ENCODE data around the gene FRMD4A.
"Not testable (repeated sequence)": the region's sequence is repeated elsewhere in the genome, so short reads cannot be mapped to it uniquely, and the experiment has no call there.

Gene FRMD4A

GRCh38 chr10:13883636-13884444 lies 446.9 kb downstream of the FRMD4A start:
- no peak for DNase-seq (ENCODE audit: low read depth in 2 of 2)

DNA sequence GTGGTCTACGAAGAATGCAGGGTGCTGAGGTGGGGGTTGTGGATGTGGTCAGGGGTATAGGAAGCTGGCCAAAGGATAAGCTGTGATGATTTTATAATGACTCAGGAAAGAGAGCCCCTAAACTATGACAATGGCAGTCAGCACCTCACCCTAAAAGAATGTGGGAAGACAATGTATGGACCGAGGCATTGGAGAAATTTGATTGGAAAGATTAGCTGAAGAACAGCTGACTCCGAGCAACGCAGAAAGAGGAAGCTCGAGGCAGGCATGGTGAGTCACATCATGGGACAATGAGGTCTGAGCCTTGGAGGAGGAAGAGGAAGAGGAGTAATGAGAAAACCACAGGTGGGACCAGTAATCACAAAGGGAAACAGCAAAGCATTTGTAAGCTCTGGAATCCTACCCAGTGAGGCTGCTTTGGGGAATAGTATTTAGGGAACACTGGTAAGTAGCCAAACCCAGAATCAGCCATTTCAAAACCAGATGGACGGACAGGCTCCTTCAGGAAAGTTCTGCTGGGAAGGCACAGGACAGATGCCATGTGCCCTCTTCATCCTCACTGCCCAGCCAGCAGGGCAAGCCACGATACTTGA lies 448.5 kb downstream of the FRMD4A start:
- DNase-seq (ENCODE audit: low read depth in 2 of 2), result no peak

GRCh38 chr10:13880760-13881159 lies 450.0 kb downstream of the FRMD4A start:
- no peak for DNase-seq (ENCODE audit: low read depth in 2 of 2)

DNA sequence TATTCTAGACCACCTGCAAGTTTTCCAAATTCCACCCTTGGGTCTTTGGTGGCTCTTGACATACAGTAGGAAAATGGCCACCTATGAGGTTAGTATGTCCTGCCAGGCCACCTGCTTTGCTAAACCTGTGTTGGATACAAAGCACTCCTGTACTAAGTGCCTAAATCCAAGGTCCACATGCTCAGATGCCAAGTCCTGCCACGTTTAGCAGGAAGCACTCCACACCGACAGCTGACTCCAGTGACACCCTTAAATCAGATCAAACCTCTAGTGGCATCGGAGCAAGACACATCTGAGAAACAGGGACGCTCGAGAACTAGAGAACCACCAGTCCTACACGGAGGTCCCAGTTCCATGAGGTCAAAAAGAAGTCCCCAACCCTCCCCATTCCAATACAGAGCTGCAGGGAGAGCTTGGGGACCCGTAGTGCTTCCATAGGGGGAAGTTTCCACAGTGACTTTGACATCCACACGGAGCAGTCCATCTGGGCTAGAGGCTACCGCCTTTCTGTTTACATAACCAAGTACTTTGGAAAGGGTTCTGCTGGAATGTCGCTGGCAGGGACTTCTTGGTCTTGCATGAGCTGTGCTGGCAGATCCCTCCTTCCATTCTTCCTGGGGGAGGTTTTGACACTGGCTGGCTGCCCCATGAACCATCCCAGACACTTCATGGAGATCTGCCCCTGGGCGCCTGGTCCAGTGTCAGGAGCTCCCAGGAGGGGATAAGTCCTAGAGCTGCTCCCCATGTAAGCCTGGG lies 453.4 kb downstream of the FRMD4A start:
- DNase-seq (ENCODE audit: low read depth in 2 of 2), result no peak

DNA sequence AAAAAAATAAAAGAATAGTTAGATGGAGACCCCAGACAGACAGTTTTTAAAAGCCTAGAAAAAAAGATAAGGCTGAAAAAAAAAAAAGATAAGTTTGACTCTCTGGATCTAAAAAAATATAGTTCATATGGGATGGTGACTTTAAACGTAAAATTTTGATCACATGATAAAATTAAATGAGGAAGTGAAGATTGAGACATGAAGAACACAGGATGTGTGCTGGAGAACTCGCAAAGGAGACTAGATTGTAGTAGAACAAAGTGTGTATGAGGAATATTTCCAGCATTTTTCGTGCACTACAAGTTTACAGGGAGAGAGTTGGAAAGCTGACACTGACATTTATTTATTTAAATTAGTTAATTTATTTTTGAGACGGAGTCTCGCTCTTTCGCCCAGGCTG lies 457.5 kb downstream of the FRMD4A start:
- DNase-seq (ENCODE audit: low read depth in 2 of 2), result no peak

GRCh38 chr10:13872411-13872810 lies 458.3 kb downstream of the FRMD4A start:
- no peak for DNase-seq (ENCODE audit: low read depth in 2 of 2)

GRCh38 chr10:13871776-13872175 lies 458.9 kb downstream of the FRMD4A start:
- no peak for DNase-seq (ENCODE audit: low read depth in 2 of 2)

DNA sequence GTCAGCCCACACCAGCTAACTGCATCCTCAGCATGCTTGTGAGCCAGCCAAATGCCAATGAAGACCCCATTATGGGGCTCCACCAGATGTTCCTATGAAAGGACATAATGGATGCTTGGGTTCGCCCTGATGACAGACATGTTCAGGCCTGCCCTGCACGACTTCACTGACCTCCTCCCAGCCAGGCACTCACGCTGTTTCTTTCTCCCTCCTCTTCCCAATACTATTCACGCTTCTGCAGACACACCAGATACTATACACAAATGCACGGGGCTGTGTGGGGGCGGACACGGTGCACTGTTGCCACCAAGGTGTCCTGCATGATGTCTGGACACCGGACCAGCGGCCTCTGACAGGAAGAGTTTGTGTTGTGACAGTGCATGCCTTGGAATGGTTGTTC lies 459.7 kb downstream of the FRMD4A start:
- DNase-seq (ENCODE audit: low read depth in 2 of 2), result no peak

DNA sequence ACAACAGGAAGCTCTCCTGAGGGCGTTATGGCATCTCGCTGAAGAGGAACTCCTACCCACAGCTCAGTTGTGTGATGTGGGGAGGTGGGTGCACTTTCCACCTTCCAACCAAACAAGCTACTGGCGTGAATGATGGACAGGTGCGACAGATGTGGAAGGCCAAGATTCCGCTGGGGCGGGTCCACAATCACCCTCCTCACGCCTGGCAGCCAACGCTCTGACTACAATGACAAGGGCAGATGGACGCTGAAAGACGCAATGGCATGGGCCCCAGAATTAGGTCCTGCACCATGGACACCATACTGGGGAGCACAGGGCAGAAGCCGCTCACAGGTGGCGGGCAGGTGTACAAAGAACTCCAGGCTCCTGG lies 461.4 kb downstream of the FRMD4A start:
- DNase-seq (ENCODE audit: low read depth in 2 of 2), result no peak

DNA sequence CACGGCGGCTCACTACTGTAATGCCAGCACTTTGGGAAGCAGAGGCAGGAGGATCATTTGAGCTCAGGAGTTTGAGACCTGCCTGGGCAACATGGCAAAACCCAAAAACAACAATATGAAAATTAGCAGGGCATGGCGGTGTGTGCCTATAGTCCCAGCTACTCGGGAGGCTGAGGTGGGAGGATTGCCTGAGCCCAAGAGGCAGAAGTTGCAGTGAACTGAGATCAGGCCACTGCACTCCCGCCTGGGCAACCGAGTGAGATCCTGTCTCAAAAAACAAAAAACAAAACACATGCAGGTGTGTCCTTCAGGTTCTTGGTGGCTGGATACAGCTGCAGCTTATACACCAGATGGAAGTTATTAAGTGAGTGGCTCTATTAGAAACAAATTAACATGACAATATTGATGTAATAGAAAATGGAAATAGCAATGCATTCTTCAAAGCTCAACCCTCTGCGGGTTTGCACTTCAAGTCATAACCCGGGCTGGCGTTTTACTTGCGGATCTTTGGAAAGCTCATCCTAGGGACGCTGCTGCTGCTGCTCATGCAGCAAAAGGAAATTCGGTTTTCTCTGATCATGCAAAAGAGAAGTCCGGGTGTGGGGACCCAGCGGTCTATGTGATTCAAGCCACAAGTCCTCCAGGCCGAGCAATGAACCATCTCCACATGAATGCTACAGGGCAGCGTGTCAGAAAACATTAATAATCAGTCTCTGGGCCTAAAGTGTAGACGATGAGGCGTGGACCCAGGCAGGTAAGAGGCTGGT lies 462.0 kb downstream of the FRMD4A start:
- DNase-seq (ENCODE audit: low read depth in 2 of 2), result no peak

DNA sequence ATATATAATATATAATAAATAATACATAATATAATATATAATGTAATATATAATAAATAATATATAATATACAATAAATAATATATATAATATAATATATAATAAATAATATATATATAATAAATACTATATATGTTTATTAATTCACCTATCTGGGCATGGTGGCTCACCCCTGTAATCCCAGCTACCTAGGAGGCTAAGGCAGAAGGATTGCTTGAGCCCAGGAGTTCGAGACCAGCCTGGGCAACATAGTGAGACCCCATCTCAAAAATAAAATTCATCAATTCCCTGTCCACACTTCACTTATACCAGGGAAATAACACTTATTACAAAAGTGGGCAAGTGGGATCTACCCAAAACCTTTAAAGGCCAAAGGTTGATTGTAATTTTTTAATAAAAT lies 462.9 kb downstream of the FRMD4A start:
- no peak for DNase-seq (ENCODE audit: low read depth in 2 of 2)

DNA sequence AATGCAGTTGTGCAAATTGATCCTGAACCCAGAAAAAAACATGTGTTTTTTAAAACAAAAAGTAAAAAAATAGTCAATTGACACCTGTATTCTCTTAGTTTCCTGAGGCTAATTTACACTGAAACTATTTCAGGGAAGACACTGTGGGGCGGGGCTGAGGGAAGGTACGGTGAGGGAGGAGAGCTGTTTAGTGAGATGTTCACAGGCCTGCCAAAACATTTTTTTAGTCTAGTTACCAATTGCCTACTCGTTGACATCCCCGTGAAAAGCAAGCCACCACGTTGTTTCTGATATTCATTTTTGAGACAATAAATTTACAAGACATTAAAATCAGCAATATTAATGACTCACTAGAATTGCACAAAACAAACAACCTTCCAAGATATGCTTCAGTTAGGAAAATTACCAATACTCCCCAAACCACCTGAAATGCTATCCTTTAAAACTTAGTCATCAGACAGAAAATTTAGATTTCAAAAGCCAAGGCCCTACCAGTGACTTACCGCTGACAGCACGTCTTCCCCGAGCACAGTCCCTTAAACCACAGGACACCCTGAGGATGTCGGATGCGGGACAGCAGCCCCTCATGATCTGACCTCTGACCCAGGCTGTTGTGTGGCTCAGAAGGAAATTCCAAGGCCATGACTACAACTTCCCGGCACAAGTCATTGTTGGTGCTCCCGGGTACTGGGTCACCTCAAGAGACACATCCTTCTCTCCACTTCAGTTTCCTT lies 464.8 kb downstream of the FRMD4A start:
- no peak for DNase-seq (ENCODE audit: low read depth in 2 of 2)

DNA sequence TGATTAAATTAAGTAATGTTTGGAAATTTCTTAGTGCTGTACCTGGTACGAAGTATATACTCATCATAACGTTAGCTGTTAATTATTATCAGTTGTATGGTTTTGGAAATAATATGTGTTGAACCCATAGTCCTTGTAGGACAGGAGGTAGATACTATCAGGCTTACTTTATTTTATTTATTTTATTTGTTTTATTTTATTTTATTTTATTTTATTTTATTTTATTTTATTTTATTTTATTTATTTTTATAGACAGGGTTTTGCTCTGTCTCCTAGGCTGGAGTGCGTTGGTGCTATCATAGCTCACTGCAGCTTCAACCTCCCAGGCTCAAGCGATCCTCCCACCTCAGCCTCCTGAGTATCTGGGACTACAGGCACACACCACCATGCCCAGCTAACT lies 465.5 kb downstream of the FRMD4A start:
- not testable (repeated sequence) for DNase-seq (ENCODE audit: low read depth in 2 of 2)

DNA sequence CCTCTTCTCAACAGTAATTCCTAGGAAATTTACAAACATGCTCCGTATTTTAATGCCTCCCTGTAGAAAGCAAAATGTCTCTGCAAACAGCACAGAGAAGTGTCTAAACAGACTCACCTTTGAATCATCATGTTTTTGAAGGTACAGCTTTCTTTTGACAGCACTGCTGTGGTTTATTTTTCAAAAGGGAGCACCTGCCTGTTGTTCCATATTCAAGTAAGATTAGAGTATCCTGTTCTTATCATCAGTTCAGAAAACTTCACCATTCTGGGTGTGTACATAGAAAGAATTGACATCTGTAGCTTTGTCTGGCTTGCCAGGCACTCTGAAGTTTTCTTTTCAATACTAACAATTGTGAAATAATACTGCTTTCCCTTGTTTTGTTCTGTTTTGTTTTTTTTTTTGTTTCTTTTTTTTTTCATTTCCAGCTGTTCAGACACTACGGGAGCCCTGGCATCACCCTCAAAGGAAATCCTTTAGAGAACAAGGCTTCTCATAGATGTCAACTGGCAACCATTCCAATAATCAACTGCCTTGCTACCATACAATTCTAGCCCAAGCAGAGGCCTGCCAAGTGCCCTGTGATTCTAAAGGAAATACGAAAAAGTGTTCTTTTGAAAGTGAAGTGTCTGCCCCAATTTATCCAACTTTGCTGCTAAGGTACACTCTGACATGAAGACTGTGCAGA lies 468.0 kb downstream of the FRMD4A start:
- DNase-seq (ENCODE audit: low read depth in 2 of 2), result no peak

DNA sequence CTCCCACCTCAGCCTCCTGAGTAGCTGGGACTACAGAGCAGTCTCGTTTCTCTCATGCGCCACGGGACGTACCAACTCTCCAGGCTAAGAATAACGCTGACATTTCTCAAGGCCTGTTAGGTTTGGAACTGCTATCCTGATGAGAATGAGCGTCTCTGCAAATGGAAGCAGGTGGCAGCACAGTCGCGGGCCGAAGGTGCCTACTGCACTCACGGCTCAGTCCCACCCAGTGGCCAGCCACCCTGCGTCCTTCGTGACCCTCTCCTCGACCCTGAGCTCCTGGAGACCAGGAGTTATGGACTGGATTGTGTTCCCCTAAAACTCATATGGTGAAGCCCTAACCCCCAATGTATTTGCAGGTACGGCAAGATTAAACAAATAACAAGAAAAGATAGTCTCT lies 469.8 kb downstream of the FRMD4A start:
- no peak for DNase-seq (ENCODE audit: low read depth in 2 of 2)

- DNase-seq (ENCODE audit: low read depth in 2 of 2), result no peak
Measured at GRCh38 chr10:13859979-13860654, 470.6 kb downstream of the FRMD4A start.

GRCh38 chr10:13858709-13859108 lies 472.0 kb downstream of the FRMD4A start:
- DNase-seq (ENCODE audit: low read depth in 2 of 2), result no peak

DNA sequence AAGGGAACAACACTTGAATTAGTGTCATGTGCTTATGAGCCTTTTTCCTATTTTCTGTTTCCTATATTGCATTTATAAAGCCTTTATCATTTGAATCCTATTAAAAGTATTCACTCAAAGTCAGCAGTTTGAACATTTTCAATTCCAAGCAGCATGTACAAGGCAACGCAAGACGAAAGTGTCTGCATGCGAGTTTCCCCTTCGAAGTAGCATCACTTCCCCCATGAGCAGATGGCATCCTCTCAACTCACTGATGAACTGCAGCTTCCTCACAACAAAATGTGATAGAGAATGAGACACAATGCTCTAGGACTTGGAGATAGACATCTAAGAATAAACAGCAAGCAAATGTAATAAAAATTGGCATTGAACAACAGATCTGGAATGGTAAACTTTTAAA lies 473.3 kb downstream of the FRMD4A start:
- DNase-seq (ENCODE audit: low read depth in 2 of 2), result no peak

DNA sequence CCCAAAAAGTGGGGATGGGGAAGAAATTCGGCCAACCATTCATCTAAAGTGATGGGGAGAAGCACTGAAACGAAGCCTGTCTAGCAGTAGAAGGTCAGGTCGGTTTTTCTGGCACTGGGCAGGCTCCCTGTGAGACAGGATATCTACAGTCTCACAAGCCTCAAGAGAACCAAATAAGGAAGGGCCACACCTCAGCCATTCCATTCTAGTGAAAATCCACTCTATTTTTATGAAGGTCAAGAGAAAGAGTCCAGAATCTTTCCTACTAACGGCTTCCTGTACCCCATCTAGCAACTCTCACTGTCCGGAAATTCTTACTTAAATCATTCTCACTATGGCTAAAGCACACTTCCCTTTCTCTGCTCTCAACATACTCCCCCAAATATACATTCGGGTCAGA lies 476.9 kb downstream of the FRMD4A start:
- DNase-seq (ENCODE audit: low read depth in 2 of 2), result no peak

DNA sequence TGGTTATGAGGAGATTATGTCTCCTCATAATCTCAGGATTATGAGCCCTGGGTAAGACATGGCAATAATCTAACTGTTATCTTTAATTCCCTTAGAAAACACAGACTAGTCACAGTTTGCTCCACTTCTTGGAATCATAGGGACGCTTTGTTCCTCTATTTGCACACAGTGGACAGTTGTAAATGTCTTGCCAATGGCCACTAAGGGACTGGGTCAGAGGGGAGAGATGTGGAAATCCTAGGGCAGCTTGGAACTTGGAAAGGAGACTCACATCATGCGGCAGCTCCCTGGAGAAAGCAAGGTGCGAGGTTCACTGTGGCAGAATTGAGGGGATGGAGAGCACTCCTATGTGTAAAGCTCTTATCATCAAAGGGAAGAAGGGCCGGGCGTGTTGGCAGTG lies 477.9 kb downstream of the FRMD4A start:
- no peak for DNase-seq (ENCODE audit: low read depth in 2 of 2)
